MM.1S (cell line): ENCODE measurements around the gene EIF4G2.

Experiments
- CTCF ChIP-seq: fragments of 300-600 bp; sonication (generic); IDR thresholded peaks from 2 replicates; pipeline ENCODE4 v1.5.1; 2016; ENCODE audit warnings: antibody characterized with exemption, low read length, mixed read lengths
- EZH2 ChIP-seq: fragments of 300-600 bp; sonication (generic); optimal IDR thresholded peaks from 2 replicates; pipeline ENCODE3; 2017; ENCODE audit warnings: low read depth, mild to moderate bottlenecking, antibody characterized with exemption, low read length, mixed read lengths

GRCh38 chr11:10751581-10751940 lies 57.2 kb downstream of the EIF4G2 start:
- TF ChIP-seq EZH2 = no peak
- TF ChIP-seq CTCF = no peak
